AG04450 (cell line): ENCODE measurements around the gene CACNB4. TPM values are rescaled to one million over a fixed set of nuclear protein-coding genes. Genes with fewer than 3 reads are reported as not detected.

ENCODE experiments used
- CTCF ChIA-PET: fragments of 300-600, 350-600 bp; formaldehyde crosslinking; extraction: SDS; loops from one replicate; lab custom pipeline; 2022; ENCODE audit warnings: antibody characterized with exemption, inconsistent platforms; lab: Charles Lee
- POLR2A ChIA-PET: fragments of 350-600 bp; formaldehyde crosslinking; extraction: SDS; loops from one replicate; lab custom pipeline; 2021; ENCODE audit warnings: antibody characterized with exemption, inconsistent platforms; lab: Yijun Ruan, JAX
- DNase-seq: peaks from one replicate; pipeline ENCODE4 v3.0.0-alpha.2; 2011; ENCODE audit warnings: low read depth, low spot score
- H3K27ac ChIP-seq: one replicate; pipeline ENCODE4 v1.5.1; 2012; ENCODE audit warnings: low read depth, low read length, control low read depth
- H3K27me3 ChIP-seq: one replicate; pipeline ENCODE4 v1.6.0; 2012; ENCODE audit warnings: low read length; ENCODE audit not compliant: control insufficient read depth, insufficient read depth
- H3K4me3 ChIP-seq: 2 replicates; pipeline ENCODE4 v1.5.1; 2011; ENCODE audit warnings: mild to moderate bottlenecking, low read depth, low read length, control low read depth
- H3K9me3 ChIP-seq: 2 replicates; pipeline ENCODE4 v1.5.1; 2012; ENCODE audit warnings: low read length; ENCODE audit not compliant: control insufficient read depth, insufficient read depth
- polyA plus RNA-seq: library from polyadenylated mRNA; depleted of rRNA; stranded (reverse); fragments of >200 nt; gene quantifications from 2 replicates; pipeline ENCODE4 v1.2.3, GENCODE V29; 2011
- TF ChIP-seq, protein P1 (sequence below): IDR thresholded peaks from 2 replicates; pipeline ENCODE4 v1.5.1; 2011; ENCODE audit warnings: low read depth, low read length, control low read depth, inconsistent platforms

Gene CACNB4
- polyA plus RNA-seq, 1 experiment, result 0.22 TPM

DNA sequence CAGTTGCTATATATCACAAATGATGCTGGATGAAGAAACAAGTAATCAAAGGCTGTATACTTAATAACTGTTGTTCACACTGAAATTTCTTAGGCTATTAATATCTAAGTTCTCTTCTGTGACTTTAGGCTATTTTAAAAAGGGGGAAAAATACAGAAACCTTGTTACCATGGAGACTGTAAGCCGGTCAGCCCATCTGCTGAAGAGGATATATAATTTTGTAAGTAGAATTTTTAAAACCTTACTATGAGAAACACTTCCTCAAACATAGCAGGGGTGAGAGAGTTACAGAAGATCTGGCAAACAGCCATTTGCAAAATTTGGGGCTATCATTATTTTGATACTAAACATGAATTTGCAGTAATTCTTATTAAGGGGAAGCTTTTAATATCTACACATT lies 27.8 kb downstream of the CACNB4 start:
- Histone ChIP-seq H3K27me3 (no peaks in the 10 kb centered on the region), H3K9me3 (no peaks in the 10 kb centered on the region), H3K4me3 (no peak overlapping the region), H3K27ac (no peak overlapping the region)
- CTCF ChIA-PET, result no interaction called here
- DNase-seq, result no peak
- TF ChIP-seq, protein P1, sequence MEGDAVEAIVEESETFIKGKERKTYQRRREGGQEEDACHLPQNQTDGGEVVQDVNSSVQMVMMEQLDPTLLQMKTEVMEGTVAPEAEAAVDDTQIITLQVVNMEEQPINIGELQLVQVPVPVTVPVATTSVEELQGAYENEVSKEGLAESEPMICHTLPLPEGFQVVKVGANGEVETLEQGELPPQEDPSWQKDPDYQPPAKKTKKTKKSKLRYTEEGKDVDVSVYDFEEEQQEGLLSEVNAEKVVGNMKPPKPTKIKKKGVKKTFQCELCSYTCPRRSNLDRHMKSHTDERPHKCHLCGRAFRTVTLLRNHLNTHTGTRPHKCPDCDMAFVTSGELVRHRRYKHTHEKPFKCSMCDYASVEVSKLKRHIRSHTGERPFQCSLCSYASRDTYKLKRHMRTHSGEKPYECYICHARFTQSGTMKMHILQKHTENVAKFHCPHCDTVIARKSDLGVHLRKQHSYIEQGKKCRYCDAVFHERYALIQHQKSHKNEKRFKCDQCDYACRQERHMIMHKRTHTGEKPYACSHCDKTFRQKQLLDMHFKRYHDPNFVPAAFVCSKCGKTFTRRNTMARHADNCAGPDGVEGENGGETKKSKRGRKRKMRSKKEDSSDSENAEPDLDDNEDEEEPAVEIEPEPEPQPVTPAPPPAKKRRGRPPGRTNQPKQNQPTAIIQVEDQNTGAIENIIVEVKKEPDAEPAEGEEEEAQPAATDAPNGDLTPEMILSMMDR, result no peak
- POLR2A ChIA-PET, result no interaction called here

DNA sequence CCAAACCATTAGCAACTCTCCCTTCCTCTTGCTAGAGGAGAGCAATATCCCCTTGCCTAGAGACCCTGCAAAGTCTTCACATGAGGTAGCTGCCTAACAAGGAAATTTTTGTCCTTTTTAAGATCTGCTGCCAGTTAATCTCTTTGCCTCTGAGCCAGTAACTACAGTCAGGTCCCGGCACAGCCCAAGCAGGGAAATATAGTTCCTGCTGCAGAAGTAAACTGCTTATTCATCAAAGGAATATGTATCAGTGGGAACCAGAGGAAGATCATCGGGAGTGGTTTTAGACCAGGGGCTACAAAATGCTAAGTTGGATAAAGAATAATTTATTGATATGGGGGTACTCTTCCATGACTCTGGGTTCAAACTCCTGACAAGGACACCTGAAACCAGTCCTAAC lies 30.6 kb downstream of the CACNB4 start:
- no peak overlapping the region for H3K27ac ChIP-seq
- CTCF ChIA-PET, result interaction anchor here (0.9 kb wide), 1 partner anchor 43 kb away, joined by 3 read pairs; no protein-coding TSS in a partner anchor
- POLR2A ChIA-PET, result no interaction called here
- peaks cover 5% of the 10 kb centered on the region for H3K27me3 ChIP-seq
- no peak overlapping the region for H3K4me3 ChIP-seq
- no peaks in the 10 kb centered on the region for H3K9me3 ChIP-seq
- no peak for DNase-seq
- TF ChIP-seq, protein P1, result no peak

DNA sequence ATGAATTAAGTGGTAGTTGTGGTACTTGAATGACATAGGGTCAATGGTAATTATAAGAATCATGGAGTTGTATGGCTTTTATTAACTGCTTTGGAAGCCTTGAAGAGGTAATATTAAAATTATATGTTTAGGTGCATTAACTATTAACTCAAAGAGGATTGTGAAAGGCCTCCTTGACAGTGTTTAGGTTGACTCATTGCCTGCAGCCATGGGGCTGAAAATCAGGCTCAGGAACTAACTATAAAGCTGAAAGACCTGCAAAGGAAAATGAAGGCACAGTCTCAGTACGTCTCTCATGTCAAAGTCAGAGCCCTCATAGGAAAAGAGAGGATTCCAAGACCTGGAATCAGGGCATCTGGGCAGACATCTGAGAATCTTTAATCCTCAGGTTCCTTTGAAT lies 31.0 kb downstream of the CACNB4 start:
- peaks cover 5% of the 10 kb centered on the region for H3K27me3 ChIP-seq
- H3K27ac ChIP-seq, result no peak overlapping the region
- H3K4me3 ChIP-seq, result no peak overlapping the region
- no peak for DNase-seq
- POLR2A ChIA-PET, result no interaction called here
- TF ChIP-seq, protein P1, result no peak
- H3K9me3 ChIP-seq, result no peaks in the 10 kb centered on the region
- CTCF ChIA-PET, result interaction anchor here (0.9 kb wide), 1 partner anchor 42 kb away, joined by 3 read pairs; no protein-coding TSS in a partner anchor

DNA sequence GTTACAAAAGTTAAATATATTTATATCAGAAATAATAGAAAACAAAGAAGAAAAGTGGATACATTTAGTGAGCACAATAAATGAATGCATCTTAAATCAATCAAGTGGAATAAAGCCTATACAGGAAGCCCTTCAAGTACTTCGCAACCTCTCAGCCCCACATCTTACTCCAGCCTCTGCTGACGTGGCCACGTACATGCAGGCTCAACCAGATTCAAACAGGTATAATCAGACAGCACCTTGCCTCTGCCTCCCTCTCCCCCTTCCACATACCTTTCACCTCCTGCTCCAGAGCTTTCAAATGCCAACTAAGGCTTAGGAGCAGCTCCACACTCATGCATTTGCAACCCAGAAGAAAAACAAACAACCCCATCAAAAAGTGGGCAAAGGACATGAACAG lies 32.9 kb downstream of the CACNB4 start:
- ChIA-PET POLR2A (no interaction called here), CTCF (no interaction called here)
- TF ChIP-seq, protein P1, result no peak
- Histone ChIP-seq H3K27ac (no peak overlapping the region), H3K27me3 (peaks cover 5% of the 10 kb centered on the region), H3K4me3 (no peak overlapping the region), H3K9me3 (no peaks in the 10 kb centered on the region)
- DNase-seq, result no peak

DNA sequence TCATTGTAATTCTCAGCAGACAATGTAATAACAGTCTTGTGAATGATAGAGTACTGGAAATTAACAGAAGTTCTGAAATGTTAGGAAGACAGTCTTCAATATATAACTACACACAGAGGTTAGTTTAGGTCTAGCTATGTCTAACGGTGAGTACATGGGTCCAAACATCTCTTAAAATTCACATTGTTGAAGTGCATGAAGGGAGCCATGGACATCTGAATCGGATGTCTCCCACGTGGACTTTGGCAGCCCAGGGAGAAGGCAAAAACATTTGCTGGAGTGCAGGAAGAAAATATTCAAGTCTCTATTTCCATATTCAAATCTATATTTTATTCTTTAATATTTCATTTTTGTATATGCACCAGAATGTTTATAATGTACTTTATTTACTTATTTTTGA lies 34.8 kb downstream of the CACNB4 start:
- peaks cover 2% of the 10 kb centered on the region for H3K9me3 ChIP-seq
- ChIA-PET POLR2A (no interaction called here), CTCF (interaction anchor here (2.4 kb wide), 1 partner anchor 27 kb away, joined by 7 read pairs; no protein-coding TSS in a partner anchor)
- peaks cover 5% of the 10 kb centered on the region for H3K27me3 ChIP-seq
- H3K4me3 ChIP-seq, result no peak overlapping the region
- H3K27ac ChIP-seq, result no peak overlapping the region
- TF ChIP-seq, protein P1, result no peak
- DNase-seq, result no peak
